NCI-H2081 (cell line): ENCODE measurements around the gene DDX23.
"Not testable (repeated sequence)": the region's sequence is repeated elsewhere in the genome, so short reads cannot be mapped to it uniquely, and the experiment has no call there.

Experiments
- DNase-seq, 2 experiments: peaks; one replicate each; lab custom pipeline; 2025; lab: John Stamatoyannopoulos, UW

Gene DDX23

DNA sequence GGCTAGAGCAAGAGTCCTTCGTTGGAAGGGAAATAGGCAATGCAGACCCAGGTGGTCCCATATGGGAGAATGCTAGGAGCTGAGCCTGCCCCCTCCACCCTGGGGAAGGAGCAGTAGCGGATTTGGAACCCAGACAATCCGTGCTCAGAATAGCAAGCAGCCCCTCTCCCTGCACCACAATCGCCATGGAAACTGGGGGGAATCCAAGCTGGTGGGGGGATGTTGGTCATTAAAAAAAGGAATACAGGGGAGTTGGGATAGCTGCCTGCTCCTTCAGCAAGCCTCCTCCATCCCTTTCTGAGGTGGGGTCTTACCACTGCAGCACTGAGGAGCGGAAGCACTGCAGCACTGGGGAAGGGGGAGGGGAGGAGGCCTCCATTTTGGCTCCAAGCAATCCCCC lies 10.8 kb upstream of the DDX23 start:
- no peak for DNase-seq

GRCh38 chr12:48861111-48861510 lies 9.1 kb upstream of the DDX23 start:
- DNase-seq = no peak

DNA sequence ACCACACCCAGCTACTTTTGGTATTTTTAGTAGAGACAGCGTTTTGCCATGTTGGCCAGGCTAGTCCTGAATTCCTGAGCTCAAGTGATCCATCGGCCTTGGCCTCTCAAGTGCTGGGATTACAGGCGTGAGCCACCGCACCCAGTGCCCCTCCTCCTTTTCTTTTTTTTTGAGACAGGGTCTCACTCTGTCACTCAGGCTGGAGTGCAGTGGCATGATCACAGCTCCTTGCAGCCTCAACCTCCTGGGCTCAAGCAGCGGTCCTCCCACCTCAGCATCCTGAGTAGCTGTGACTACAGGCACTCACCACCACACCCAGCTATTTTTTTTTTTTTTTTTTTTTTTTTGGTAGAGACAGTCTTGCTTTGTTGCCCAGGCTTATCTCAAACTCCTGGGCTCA lies 8.3 kb upstream of the DDX23 start:
- not testable (repeated sequence) for DNase-seq

DNA sequence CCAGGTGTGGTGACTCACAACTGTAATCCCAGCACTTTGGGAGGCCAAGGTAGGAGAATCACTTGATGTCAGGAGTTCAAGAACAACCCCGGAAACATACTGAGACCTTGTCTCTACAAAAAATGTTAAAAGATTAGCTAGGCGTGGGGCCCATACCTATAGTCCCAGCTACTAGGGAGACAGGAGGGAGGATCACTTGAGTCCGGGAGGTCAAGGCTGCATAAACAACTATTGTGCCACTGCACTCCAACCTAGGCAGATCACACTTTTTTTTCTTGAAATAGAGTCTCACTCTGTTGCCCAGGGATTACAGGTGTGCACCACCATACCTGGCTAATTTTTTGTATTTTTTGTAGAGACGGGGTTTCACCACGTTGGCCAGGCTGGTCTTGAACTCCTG lies 7.6 kb upstream of the DDX23 start:
- DNase-seq = no peak

GRCh38 chr12:48858043-48858442 lies 6.1 kb upstream of the DDX23 start:
- no peak for DNase-seq

DNA sequence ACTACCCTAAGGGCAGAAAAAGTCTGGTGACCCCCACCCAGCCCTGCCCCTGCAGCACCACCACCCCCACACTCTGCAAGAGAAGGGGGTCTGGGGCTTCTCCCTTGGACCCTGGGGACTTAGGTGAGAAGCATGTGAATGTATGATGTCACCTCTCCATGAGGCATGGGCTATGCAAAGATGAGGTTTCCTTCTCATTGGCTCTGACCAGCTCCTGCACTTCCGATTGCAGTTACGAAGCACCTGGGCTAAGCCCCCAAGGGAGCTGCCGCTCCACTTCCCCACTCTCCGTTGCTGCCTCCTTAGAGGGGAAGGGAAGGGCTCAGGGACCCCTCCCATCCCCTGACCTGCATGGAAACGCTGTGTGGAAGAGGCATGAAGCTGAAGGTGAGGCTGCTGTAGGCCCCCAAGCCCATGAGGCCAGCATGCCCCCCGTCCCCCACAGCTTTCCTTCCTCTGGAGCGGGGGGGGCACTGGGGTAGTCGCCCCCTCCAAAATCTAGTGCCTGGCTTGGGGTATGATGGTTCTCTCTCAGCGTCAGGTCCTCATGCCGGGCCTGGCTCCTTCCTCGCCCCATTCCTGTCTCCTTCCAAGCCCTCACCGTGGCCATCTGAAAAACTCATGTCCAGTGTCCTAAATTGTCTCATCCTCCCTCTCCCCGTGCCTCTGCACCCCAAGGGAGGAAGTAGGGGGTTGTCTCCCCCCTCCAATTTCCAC lies 5.5 kb upstream of the DDX23 start:
- DNase-seq = no peak

GRCh38 chr12:48856379-48856778 lies 4.4 kb upstream of the DDX23 start:
- DNase-seq = no peak

DNA sequence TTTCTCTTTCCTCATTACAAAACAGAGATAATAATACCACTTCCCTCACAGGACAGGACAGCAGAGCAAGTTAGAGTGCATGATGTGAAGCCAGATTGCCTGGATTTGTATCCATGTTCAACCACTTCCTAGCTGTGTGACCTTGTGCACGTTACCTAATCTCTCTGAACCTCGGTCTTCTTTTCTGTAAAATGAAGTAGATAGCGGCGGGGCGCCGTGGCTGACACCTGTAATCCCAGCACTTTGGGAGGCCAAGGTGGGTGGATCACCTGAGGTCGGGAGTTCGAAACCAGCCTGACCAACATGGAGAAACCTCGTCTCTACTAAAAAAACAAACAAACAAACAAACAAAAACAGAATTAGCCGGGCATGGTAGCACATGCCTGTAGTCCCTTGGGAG lies 3.0 kb upstream of the DDX23 start:
- not testable (repeated sequence) for DNase-seq

- no peak for DNase-seq
These were observed 2.5 kb upstream of the DDX23 start for GRCh38 chr12:48854488-48854887.

- DNase-seq = peak; percentile 83 to 88
These were observed 1.0 kb upstream of the DDX23 start for GRCh38 chr12:48852734-48853688.

DNA sequence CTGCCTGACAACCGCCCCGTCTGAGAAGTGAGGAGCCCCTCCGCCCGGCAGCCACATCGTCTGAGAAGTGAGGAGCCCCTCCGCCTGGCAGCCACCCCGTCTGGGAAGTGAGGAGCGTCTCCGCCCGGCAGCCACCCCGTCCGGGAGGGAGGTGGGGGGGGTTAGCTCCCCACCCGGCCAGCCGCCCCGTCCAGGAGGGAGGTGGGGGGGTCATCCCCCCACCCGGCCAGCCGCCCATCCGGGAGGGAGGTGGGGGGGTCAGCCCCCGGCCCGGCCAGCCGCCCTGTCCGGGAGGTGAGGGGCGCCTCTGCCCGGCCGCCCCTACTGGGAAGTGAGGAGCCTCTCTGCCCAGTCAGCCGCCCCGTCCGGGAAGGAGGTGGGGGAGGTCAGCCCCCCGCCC lies 9.9 kb downstream of the DDX23 start:
- not testable (repeated sequence) for DNase-seq

GRCh38 chr12:48838048-48838447 lies 13.9 kb downstream of the DDX23 start:
- no peak for DNase-seq

- no peak for DNase-seq
These were observed 19.5 kb downstream of the DDX23 start for GRCh38 chr12:48832321-48833060.

DNA sequence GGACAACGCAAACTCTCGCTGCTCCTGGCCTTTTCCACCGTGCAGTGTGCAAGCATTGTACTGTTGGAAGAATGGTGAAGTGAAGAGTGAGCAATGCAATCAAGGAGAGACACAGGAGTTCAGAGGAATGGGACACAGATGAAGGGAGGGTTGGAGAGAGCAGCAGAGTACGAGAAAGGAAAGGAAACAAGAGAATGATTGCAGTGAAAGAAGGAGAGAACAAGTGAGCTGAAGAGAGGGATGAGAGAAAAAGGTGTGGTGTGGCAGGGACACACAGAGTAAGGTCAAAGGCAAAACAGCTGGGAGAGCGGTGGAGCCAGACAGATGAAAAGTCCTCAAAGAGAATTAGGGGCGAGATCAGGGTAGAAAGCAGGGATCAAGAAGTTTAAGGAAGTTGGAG lies 20.7 kb downstream of the DDX23 start:
- no peak for DNase-seq

DNA sequence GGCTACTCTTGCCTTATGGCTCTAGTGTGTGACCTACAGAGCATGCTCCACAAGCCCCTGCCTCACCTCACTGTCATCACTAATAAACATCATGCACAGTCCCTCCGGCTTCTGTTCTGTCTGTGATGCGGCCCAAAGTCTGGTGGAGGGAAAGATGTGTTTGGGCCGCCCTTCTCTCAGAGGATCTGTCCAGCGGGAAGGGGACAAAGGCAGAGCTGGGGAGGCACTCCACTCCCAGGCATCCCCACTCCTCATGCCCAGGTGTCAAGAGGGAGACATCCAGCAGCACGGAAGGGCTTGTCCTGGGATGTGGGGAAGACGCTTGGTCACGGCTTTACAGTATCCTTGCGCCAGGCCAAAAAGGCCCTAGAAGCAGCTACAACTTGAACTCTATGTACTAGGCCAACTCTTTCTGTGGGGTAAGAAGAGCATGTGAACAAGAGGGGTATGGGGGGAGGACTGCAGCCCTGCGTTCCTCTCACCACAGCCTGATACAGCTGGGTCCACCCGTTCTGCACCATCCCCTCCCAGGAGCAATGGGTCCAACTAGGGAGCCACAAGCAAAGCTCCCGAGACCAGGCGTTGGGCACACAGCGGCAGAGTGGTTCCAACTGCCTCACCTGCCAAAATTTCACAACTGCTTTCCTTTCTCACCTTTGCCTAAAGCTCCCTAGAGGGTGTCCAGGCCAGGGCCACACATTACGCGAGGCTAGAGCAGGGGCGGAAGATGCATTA lies 23.0 kb downstream of the DDX23 start:
- no peak for DNase-seq

- no peak for DNase-seq
These were observed 23.7 kb downstream of the DDX23 start for GRCh38 chr12:48828293-48828692.

DNA sequence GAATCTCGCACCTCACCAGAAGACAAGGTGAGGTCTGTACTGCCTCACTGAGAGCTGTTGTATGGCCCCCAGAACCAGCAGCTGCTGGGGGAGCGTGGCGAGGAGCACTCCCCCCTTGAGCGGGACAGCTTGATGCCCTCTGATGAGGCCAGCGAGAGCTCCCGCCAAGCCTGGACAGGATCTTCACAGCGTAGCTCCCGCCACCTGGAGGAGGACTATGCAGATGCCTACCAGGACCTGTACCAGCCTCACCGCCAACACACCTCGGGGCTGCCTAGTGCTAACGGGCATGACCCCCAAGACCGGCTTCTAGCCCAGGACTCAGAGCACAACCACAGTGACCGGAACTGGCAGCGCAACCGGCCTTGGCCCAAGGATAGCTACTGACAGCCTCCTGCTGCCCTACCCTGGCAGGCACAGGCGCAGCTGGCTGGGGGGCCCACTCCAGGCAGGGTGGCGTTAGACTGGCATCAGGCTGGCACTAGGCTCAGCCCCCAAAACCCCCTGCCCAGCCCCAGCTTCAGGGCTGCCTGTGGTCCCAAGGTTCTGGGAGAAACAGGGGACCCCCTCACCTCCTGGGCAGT lies 24.4 kb downstream of the DDX23 start:
- DNase-seq = no peak

- no peak for DNase-seq
These were observed 24.9 kb downstream of the DDX23 start for GRCh38 chr12:48827026-48827425.

GRCh38 chr12:48826209-48826855 lies 25.6 kb downstream of the DDX23 start:
- DNase-seq = no peak

DNA sequence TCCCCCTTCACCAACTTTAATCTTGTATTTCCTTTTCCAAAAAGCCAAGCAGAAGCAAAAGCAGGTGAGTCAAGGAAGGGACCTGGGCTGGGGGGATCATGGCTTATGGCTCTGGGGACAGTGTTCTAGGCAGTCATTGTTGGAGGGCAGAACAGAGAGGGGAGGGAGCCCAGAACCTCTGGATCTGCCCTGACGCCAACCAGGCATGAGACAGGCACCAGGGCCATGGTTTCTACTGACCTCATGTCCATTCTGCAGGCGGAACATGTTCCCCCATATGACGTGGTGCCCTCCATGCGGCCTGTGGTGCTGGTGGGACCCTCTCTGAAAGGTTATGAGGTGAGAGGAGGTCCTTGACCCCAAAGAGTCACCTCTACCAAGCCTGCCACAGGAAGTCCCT lies 27.1 kb downstream of the DDX23 start:
- DNase-seq = no peak

GRCh38 chr12:48824112-48824511 lies 27.9 kb downstream of the DDX23 start:
- DNase-seq = no peak
